ENCODE measurements around the gene PI16. TPM values are rescaled to one million over a fixed set of nuclear protein-coding genes. Genes with fewer than 3 reads are reported as not detected.

The PI16 gene
- total RNA-seq, 1 experiment from 2014 or later = 0.07 TPM

DNA sequence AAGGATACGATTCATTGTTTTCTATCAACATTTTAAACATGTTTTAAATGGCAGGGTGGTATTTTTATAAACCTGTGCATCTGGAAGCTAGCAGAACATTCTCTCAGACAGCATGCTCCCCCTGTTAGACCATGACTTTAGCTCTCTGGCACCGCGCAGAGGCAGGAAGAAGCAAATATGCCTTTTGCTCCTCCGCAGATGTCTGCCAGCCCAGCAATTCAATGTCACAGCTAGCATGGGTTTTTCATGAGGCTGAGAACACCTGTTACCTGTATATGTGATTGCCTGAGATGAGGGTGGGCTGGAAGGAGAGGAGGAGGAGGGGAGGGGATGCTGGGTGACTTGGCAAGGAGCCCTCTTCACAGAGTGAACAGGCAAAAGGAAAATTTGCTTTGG lies 24.8 kb downstream of the PI16 start:
- Histone ChIP-seq H3K36me3 (ENCODE audit: low read depth, low read length) (peaks cover 52% of the 10 kb centered on the region), H4K20me1 (ENCODE audit: low read length) (peaks cover 54% of the 10 kb centered on the region), H3K4me1 (ENCODE audit: insufficient read depth, low read length) (peaks cover 13% of the 10 kb centered on the region; the same call in 1 of the 2 replicates), H3K79me2 (ENCODE audit: low read length) (peaks cover 59% of the 10 kb centered on the region), H3K4me2 (ENCODE audit: low read length) (no peak overlapping the region), H3F3A (ENCODE audit: low read length, unreplicated experiment) (no peaks in the 10 kb centered on the region), H3K9me2 (replicated peaks; ENCODE audit: low read length) (no peaks in the 10 kb centered on the region), H3K27ac (ENCODE audit: low read length) (no peak overlapping the region), H3K9ac (ENCODE audit: low read length) (no peak overlapping the region), H3K27me3 (ENCODE audit: low read length) (no peaks in the 10 kb centered on the region), H3K4me3 (ENCODE audit: low read length) (no peak overlapping the region), H2AFZ (ENCODE audit: low read length) (no peak overlapping the region), H3K9me3 (ENCODE audit: low read length) (no peaks in the 10 kb centered on the region)
- CTCF ChIA-PET = interaction anchor here (0.6 to 0.8 kb wide), 2 partner anchors 65 to 224 kb away, joined by 5 to 7 read pairs; no protein-coding TSS in a partner anchor
- BruUV-seq (replicated peaks) = no TSS peak
- DNase-seq (peak; percentile 19), ATAC-seq (peak; percentile 58)
- intact Hi-C loops (cut with micrococcal nuclease) = no loop called here
- TF ChIP-seq, protein P1, sequence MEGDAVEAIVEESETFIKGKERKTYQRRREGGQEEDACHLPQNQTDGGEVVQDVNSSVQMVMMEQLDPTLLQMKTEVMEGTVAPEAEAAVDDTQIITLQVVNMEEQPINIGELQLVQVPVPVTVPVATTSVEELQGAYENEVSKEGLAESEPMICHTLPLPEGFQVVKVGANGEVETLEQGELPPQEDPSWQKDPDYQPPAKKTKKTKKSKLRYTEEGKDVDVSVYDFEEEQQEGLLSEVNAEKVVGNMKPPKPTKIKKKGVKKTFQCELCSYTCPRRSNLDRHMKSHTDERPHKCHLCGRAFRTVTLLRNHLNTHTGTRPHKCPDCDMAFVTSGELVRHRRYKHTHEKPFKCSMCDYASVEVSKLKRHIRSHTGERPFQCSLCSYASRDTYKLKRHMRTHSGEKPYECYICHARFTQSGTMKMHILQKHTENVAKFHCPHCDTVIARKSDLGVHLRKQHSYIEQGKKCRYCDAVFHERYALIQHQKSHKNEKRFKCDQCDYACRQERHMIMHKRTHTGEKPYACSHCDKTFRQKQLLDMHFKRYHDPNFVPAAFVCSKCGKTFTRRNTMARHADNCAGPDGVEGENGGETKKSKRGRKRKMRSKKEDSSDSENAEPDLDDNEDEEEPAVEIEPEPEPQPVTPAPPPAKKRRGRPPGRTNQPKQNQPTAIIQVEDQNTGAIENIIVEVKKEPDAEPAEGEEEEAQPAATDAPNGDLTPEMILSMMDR (conservative IDR thresholded peaks at IDR 0.05; ENCODE audit: low read depth, low read length) = peak; percentile 43; the same call in 1 of the 2 replicates
- TF ChIP-seq EZH2 (IDR thresholded peaks at IDR 0.05; ENCODE audit: low read length, unreplicated experiment) = no peak
- POLR2A ChIA-PET (ENCODE audit: unreplicated experiment) = no interaction called here

DNA sequence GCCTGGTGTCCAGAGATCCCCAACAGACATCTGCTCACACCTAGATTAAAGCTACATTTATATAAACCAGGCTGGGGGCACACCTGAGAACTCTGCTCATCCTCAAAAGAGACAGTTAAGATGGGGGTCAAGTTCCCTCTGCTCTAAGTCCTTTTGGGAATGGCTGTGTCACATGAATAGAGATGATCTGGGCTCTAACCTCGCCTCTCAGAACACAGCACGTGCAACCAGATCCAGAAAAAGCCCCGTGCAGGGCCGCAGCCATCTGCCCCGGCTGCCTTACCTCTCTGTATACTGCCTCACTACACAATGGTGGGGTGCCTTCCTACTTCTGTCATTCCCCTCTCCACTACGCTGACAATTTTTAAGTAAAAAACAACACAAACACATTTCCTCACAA lies 25.6 kb downstream of the PI16 start:
- ChIA-PET CTCF (no interaction called here), POLR2A (ENCODE audit: unreplicated experiment) (no interaction called here)
- Histone ChIP-seq H3K9me3 (ENCODE audit: low read length) (no peaks in the 10 kb centered on the region), H3K27me3 (ENCODE audit: low read length) (no peaks in the 10 kb centered on the region), H3K27ac (ENCODE audit: low read length) (no peak overlapping the region), H3F3A (ENCODE audit: low read length, unreplicated experiment) (no peaks in the 10 kb centered on the region), H3K4me2 (ENCODE audit: low read length) (no peak overlapping the region), H3K4me3 (ENCODE audit: low read length) (no peak overlapping the region), H4K20me1 (ENCODE audit: low read length) (peaks cover 58% of the 10 kb centered on the region), H3K4me1 (ENCODE audit: insufficient read depth, low read length) (peaks cover 16% of the 10 kb centered on the region; the same call in 1 of the 2 replicates), H3K36me3 (ENCODE audit: low read depth, low read length) (peaks cover 44% of the 10 kb centered on the region), H3K9me2 (replicated peaks; ENCODE audit: low read length) (no peaks in the 10 kb centered on the region), H3K9ac (ENCODE audit: low read length) (no peak overlapping the region), H2AFZ (ENCODE audit: low read length) (no peak overlapping the region), H3K79me2 (ENCODE audit: low read length) (peaks cover 67% of the 10 kb centered on the region)
- DNase-seq (no peak), ATAC-seq (no peak)
- no peak for TF ChIP-seq EZH2phosphoT487 (IDR thresholded peaks at IDR 0.05; ENCODE audit: borderline replicate concordance, low read length)
- no TSS peak for BruUV-seq (replicated peaks)
- intact Hi-C loops (cut with micrococcal nuclease) = loop anchor here (10.0 kb wide), 1 partner anchor 95 kb away; the partner anchor contains the start of gene C6orf89

DNA sequence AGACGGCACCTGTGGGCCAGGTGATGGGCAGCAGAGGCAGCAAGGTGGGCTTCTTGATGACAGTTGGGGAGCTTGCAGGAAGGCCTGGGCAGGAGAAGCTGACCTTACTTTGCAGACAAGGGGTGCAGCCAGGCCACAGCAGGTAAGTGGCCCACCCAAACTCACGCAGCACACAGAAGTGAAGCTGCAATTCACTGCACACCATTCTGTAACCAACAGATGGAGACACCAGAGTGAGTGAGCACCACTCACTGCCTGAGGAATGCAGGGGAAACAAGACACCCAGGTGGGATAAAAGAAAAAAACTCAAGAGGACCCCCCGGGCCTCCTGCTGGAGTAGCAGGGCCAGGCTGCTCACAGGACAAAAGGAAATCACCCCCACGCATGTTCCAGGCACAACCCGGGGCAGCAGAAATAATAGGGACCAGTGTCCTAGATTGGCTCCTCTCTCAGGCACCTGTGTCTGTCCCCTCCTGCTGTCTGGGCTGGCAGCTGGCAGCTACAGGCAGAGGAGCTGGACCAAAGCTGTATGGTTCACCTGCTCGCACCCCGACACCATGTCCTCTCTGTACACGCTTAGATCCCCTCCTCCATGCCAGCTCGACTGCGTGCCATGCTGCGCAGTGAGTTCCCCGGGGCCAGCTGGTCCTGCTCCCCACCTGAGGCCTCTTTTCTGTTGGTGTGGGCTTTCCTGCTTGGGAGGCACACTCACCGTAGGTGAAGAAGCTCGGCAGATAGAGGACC lies 26.5 kb downstream of the PI16 start:
- H3K4me3 ChIP-seq (ENCODE audit: low read length) = no peak overlapping the region
- intact Hi-C loops (cut with micrococcal nuclease) = loop anchor here (10.0 kb wide), 1 partner anchor 96 kb away; the partner anchor contains the start of gene C6orf89
- H3K27ac ChIP-seq (ENCODE audit: low read length) = no peak overlapping the region
- peaks cover 16% of the 10 kb centered on the region; the same call in 1 of the 2 replicates for H3K4me1 ChIP-seq (ENCODE audit: insufficient read depth, low read length)
- H3K36me3 ChIP-seq (ENCODE audit: low read depth, low read length) = peaks cover 36% of the 10 kb centered on the region
- no peak for ATAC-seq
- no peaks in the 10 kb centered on the region for H3K27me3 ChIP-seq (ENCODE audit: low read length)
- H2AFZ ChIP-seq (ENCODE audit: low read length) = no peak overlapping the region
- no peaks in the 10 kb centered on the region for H3K9me2 ChIP-seq (replicated peaks; ENCODE audit: low read length)
- H3K9ac ChIP-seq (ENCODE audit: low read length) = no peak overlapping the region
- CTCF ChIA-PET = interaction anchor here (0.6 to 0.8 kb wide), 2 partner anchors 37 to 47 kb away, joined by 3 read pairs; no protein-coding TSS in a partner anchor
- DNase-seq = no peak
- TF ChIP-seq, protein P1 (conservative IDR thresholded peaks at IDR 0.05; ENCODE audit: low read depth, low read length) = peak; percentile 24; the same call in 1 of the 2 replicates
- no peak for TF ChIP-seq EZH2 (IDR thresholded peaks at IDR 0.05; ENCODE audit: low read length, unreplicated experiment)
- TF ChIP-seq EZH2phosphoT487 (IDR thresholded peaks at IDR 0.05; ENCODE audit: borderline replicate concordance, low read length) = no peak
- H3K9me3 ChIP-seq (ENCODE audit: low read length) = no peaks in the 10 kb centered on the region
- no peak overlapping the region for H3K4me2 ChIP-seq (ENCODE audit: low read length)
- no peaks in the 10 kb centered on the region for H3F3A ChIP-seq (ENCODE audit: low read length, unreplicated experiment)
- POLR2A ChIA-PET (ENCODE audit: unreplicated experiment) = no interaction called here
- no TSS peak for BruUV-seq (replicated peaks)
- peaks cover 58% of the 10 kb centered on the region for H4K20me1 ChIP-seq (ENCODE audit: low read length)
- peaks cover 76% of the 10 kb centered on the region for H3K79me2 ChIP-seq (ENCODE audit: low read length)

All from PC-3 (cell line).